AG10803 (cell line): ENCODE data around the gene CORO7.

ENCODE experiments used
- DNase-seq: peaks from one replicate; pipeline ENCODE4 v3.0.0; 2010; ENCODE audit warnings: low read depth
- H3K4me3 ChIP-seq: 2 replicates; pipeline ENCODE4 v1.5.1; 2011; ENCODE audit warnings: mild to moderate bottlenecking, low read length, control low read depth
- TF ChIP-seq, protein P1 (sequence below): conservative IDR thresholded peaks from 2 replicates; pipeline ENCODE4 v1.5.1; 2011; ENCODE audit warnings: mild to moderate bottlenecking, low read length, control low read depth, inconsistent platforms

Gene CORO7

GRCh38 chr16:4319454-4320421, 96.7 kb downstream of the CORO7 start:
- no peak for DNase-seq
- H3K4me3 ChIP-seq, result peak overlapping the region; percentile 31; the same call in 1 of the 2 replicates
- TF ChIP-seq, protein P1, sequence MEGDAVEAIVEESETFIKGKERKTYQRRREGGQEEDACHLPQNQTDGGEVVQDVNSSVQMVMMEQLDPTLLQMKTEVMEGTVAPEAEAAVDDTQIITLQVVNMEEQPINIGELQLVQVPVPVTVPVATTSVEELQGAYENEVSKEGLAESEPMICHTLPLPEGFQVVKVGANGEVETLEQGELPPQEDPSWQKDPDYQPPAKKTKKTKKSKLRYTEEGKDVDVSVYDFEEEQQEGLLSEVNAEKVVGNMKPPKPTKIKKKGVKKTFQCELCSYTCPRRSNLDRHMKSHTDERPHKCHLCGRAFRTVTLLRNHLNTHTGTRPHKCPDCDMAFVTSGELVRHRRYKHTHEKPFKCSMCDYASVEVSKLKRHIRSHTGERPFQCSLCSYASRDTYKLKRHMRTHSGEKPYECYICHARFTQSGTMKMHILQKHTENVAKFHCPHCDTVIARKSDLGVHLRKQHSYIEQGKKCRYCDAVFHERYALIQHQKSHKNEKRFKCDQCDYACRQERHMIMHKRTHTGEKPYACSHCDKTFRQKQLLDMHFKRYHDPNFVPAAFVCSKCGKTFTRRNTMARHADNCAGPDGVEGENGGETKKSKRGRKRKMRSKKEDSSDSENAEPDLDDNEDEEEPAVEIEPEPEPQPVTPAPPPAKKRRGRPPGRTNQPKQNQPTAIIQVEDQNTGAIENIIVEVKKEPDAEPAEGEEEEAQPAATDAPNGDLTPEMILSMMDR, result no peak

DNA sequence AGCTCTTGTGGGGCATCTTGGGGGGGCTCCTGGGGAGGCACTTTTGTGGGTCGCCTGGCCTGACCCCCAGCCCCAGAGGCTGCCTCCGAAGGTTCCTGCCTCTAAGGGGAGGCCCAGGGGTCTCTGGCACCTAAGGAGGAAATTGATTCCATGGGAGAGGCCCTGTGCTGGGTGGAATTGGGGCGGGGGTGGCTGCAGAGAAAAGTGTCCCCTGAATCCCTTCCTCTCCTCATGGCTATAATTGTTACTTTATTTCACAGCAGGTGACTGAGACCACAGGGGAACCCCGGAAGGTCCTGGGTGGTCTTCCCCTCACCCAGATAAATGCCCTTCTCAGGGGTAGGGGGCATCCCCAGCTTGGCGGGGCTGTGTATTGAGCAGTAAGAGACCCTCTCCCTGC, 97.4 kb downstream of the CORO7 start:
- H3K4me3 ChIP-seq, result peak overlapping the region; percentile 84; the same call in 1 of the 2 replicates
- DNase-seq, result no peak
- TF ChIP-seq, protein P1, result no peak

GRCh38 chr16:4318451-4318910, 97.9 kb downstream of the CORO7 start:
- TF ChIP-seq, protein P1, result no peak
- no peak for DNase-seq
- peak overlapping the region; percentile 84 for H3K4me3 ChIP-seq

GRCh38 chr16:4317532-4318450, 98.6 kb downstream of the CORO7 start:
- H3K4me3 ChIP-seq, result peak overlapping the region; percentile 84
- no peak for DNase-seq

GRCh38 chr16:4316864-4317531, 99.4 kb downstream of the CORO7 start:
- DNase-seq, result no peak
- H3K4me3 ChIP-seq, result peak overlapping the region; percentile 84
- TF ChIP-seq, protein P1, result no peak

More at GRCh38 chr16:4317532-4318450, 98.6 kb downstream of the CORO7 start:
- TF ChIP-seq, protein P1, result no peak

GRCh38 chr16:4316108-4316863, 100.1 kb downstream of the CORO7 start:
- TF ChIP-seq, protein P1, result no peak
- peak overlapping the region; percentile 84 for H3K4me3 ChIP-seq
- no peak for DNase-seq
